ENCODE results near the gene DUXB.

Gene DUXB

GRCh38 chr16:75714661-75715060 lies 13.4 kb upstream of the DUXB start:
- no peaks in the 10 kb centered on the region for H3K27me3 ChIP-seq (ENCODE audit: control insufficient read depth, insufficient read depth, low read length)
- H3K4me3 ChIP-seq (ENCODE audit: low read length): no peak overlapping the region
- no peaks in the 10 kb centered on the region for H3K36me3 ChIP-seq (ENCODE audit: control insufficient read depth, low read depth, low read length)
- H3K4me1 ChIP-seq (ENCODE audit: control insufficient read depth, low read depth, low read length): no peaks in the 10 kb centered on the region
- H3K9ac ChIP-seq (ENCODE audit: low read length): no peak overlapping the region
- no peak overlapping the region for H3K27ac ChIP-seq (ENCODE audit: low read length)
- H3K9me3 ChIP-seq (ENCODE audit: control insufficient read depth, low read depth, low read length): peaks cover 29% of the 10 kb centered on the region

- H3K27me3 ChIP-seq (ENCODE audit: control insufficient read depth, insufficient read depth, low read length): no peaks in the 10 kb centered on the region
- H3K9me3 ChIP-seq (ENCODE audit: control insufficient read depth, low read depth, low read length): peaks cover 25% of the 10 kb centered on the region
- H3K4me3 ChIP-seq (ENCODE audit: low read length): no peak overlapping the region
- no peaks in the 10 kb centered on the region for H3K4me1 ChIP-seq (ENCODE audit: control insufficient read depth, low read depth, low read length)
- H3K9ac ChIP-seq (ENCODE audit: low read length): no peak overlapping the region
- H3K27ac ChIP-seq (ENCODE audit: low read length): no peak overlapping the region
- no peaks in the 10 kb centered on the region for H3K36me3 ChIP-seq (ENCODE audit: control insufficient read depth, low read depth, low read length)
Measured at GRCh38 chr16:75710344-75710743, 9.1 kb upstream of the DUXB start.

- Histone ChIP-seq H3K9me3 (ENCODE audit: control insufficient read depth, low read depth, low read length) (no peaks in the 10 kb centered on the region), H3K27me3 (ENCODE audit: control insufficient read depth, insufficient read depth, low read length) (no peaks in the 10 kb centered on the region), H3K9ac (ENCODE audit: low read length) (no peak overlapping the region), H3K4me3 (ENCODE audit: low read length) (no peak overlapping the region), H3K27ac (ENCODE audit: low read length) (no peak overlapping the region), H3K36me3 (ENCODE audit: control insufficient read depth, low read depth, low read length) (no peaks in the 10 kb centered on the region), H3K4me1 (ENCODE audit: control insufficient read depth, low read depth, low read length) (no peaks in the 10 kb centered on the region)
Measured at GRCh38 chr16:75703306-75703705, 2.0 kb upstream of the DUXB start.

- Histone ChIP-seq H3K36me3 (ENCODE audit: control insufficient read depth, low read depth, low read length) (no peaks in the 10 kb centered on the region), H3K4me3 (ENCODE audit: low read length) (no peak overlapping the region), H3K27me3 (ENCODE audit: control insufficient read depth, insufficient read depth, low read length) (no peaks in the 10 kb centered on the region), H3K4me1 (ENCODE audit: control insufficient read depth, low read depth, low read length) (no peaks in the 10 kb centered on the region), H3K9ac (ENCODE audit: low read length) (no peak overlapping the region), H3K9me3 (ENCODE audit: control insufficient read depth, low read depth, low read length) (no peaks in the 10 kb centered on the region), H3K27ac (ENCODE audit: low read length) (no peak overlapping the region)
Measured at GRCh38 chr16:75702242-75702641, 981 bp upstream of the DUXB start.

- H3K27me3 ChIP-seq (ENCODE audit: control insufficient read depth, insufficient read depth, low read length): no peaks in the 10 kb centered on the region
- H3K9me3 ChIP-seq (ENCODE audit: control insufficient read depth, low read depth, low read length): no peaks in the 10 kb centered on the region
- no peak overlapping the region for H3K4me3 ChIP-seq (ENCODE audit: low read length)
- H3K36me3 ChIP-seq (ENCODE audit: control insufficient read depth, low read depth, low read length): no peaks in the 10 kb centered on the region
- no peak overlapping the region for H3K9ac ChIP-seq (ENCODE audit: low read length)
- H3K4me1 ChIP-seq (ENCODE audit: control insufficient read depth, low read depth, low read length): no peaks in the 10 kb centered on the region
- no peak overlapping the region for H3K27ac ChIP-seq (ENCODE audit: low read length)
Measured at GRCh38 chr16:75697571-75697970, 3.7 kb downstream of the DUXB start.

GRCh38 chr16:75695708-75696107 lies 5.6 kb downstream of the DUXB start:
- Histone ChIP-seq H3K27ac (ENCODE audit: low read length) (no peak overlapping the region), H3K9ac (ENCODE audit: low read length) (no peak overlapping the region)

GRCh38 chr16:75687361-75687760 lies 13.9 kb downstream of the DUXB start:
- H3K9me3 ChIP-seq (ENCODE audit: control insufficient read depth, low read depth, low read length): peaks cover 16% of the 10 kb centered on the region
- no peaks in the 10 kb centered on the region for H3K4me1 ChIP-seq (ENCODE audit: control insufficient read depth, low read depth, low read length)
- H3K9ac ChIP-seq (ENCODE audit: low read length): no peak overlapping the region
- H3K27ac ChIP-seq (ENCODE audit: low read length): no peak overlapping the region
- no peaks in the 10 kb centered on the region for H3K36me3 ChIP-seq (ENCODE audit: control insufficient read depth, low read depth, low read length)
- no peak overlapping the region for H3K4me3 ChIP-seq (ENCODE audit: low read length)
- H3K27me3 ChIP-seq (ENCODE audit: control insufficient read depth, insufficient read depth, low read length): no peaks in the 10 kb centered on the region

More at GRCh38 chr16:75695708-75696107, 5.6 kb downstream of the DUXB start:
- no peaks in the 10 kb centered on the region for H3K27me3 ChIP-seq (ENCODE audit: control insufficient read depth, insufficient read depth, low read length)
- no peaks in the 10 kb centered on the region for H3K4me1 ChIP-seq (ENCODE audit: control insufficient read depth, low read depth, low read length)
- no peaks in the 10 kb centered on the region for H3K36me3 ChIP-seq (ENCODE audit: control insufficient read depth, low read depth, low read length)
- H3K9me3 ChIP-seq (ENCODE audit: control insufficient read depth, low read depth, low read length): no peaks in the 10 kb centered on the region
- H3K4me3 ChIP-seq (ENCODE audit: low read length): no peak overlapping the region

GRCh38 chr16:75682308-75682707 lies 19.0 kb downstream of the DUXB start:
- Histone ChIP-seq H3K4me3 (ENCODE audit: low read length) (no peak overlapping the region), H3K27ac (ENCODE audit: low read length) (no peak overlapping the region), H3K36me3 (ENCODE audit: control insufficient read depth, low read depth, low read length) (no peaks in the 10 kb centered on the region), H3K4me1 (ENCODE audit: control insufficient read depth, low read depth, low read length) (no peaks in the 10 kb centered on the region), H3K9me3 (ENCODE audit: control insufficient read depth, low read depth, low read length) (peaks cover 13% of the 10 kb centered on the region), H3K9ac (ENCODE audit: low read length) (no peak overlapping the region), H3K27me3 (ENCODE audit: control insufficient read depth, insufficient read depth, low read length) (no peaks in the 10 kb centered on the region)

- no peak overlapping the region for H3K4me3 ChIP-seq (ENCODE audit: low read length)
- peaks cover 8% of the 10 kb centered on the region for H3K9me3 ChIP-seq (ENCODE audit: control insufficient read depth, low read depth, low read length)
- H3K36me3 ChIP-seq (ENCODE audit: control insufficient read depth, low read depth, low read length): no peaks in the 10 kb centered on the region
- H3K9ac ChIP-seq (ENCODE audit: low read length): no peak overlapping the region
- no peaks in the 10 kb centered on the region for H3K4me1 ChIP-seq (ENCODE audit: control insufficient read depth, low read depth, low read length)
- H3K27me3 ChIP-seq (ENCODE audit: control insufficient read depth, insufficient read depth, low read length): no peaks in the 10 kb centered on the region
- H3K27ac ChIP-seq (ENCODE audit: low read length): no peak overlapping the region
Measured at GRCh38 chr16:75679366-75679765, 21.9 kb downstream of the DUXB start.

- Histone ChIP-seq H3K36me3 (ENCODE audit: control insufficient read depth, low read depth, low read length) (no peaks in the 10 kb centered on the region), H3K9ac (ENCODE audit: low read length) (no peak within 1 kb of the TSS)
Measured at GRCh38 chr16:75676909-75677308, 24.4 kb downstream of the DUXB start, which contains the start of gene CPHXL2. Gene CPHXL2 (minus strand): TSS chr16:75677009. CDS start chr16:75676999, 10 bp downstream.

GRCh38 chr16:75667503-75667902 lies 33.8 kb downstream of the DUXB start:
- Histone ChIP-seq H3K9ac (ENCODE audit: low read length) (no peak overlapping the region), H3K4me3 (ENCODE audit: low read length) (no peak overlapping the region), H3K27ac (ENCODE audit: low read length) (no peak overlapping the region), H3K4me1 (ENCODE audit: control insufficient read depth, low read depth, low read length) (no peaks in the 10 kb centered on the region), H3K36me3 (ENCODE audit: control insufficient read depth, low read depth, low read length) (no peaks in the 10 kb centered on the region), H3K27me3 (ENCODE audit: control insufficient read depth, insufficient read depth, low read length) (no peaks in the 10 kb centered on the region), H3K9me3 (ENCODE audit: control insufficient read depth, low read depth, low read length) (no peaks in the 10 kb centered on the region)

More at GRCh38 chr16:75676909-75677308, 24.4 kb downstream of the DUXB start, which contains the start of gene CPHXL2:
- Histone ChIP-seq H3K27ac (ENCODE audit: low read length) (no peak within 1 kb of the TSS), H3K27me3 (ENCODE audit: control insufficient read depth, insufficient read depth, low read length) (no peaks in the 10 kb centered on the region), H3K9me3 (ENCODE audit: control insufficient read depth, low read depth, low read length) (no peaks in the 10 kb centered on the region), H3K4me3 (ENCODE audit: low read length) (no peak within 1 kb of the TSS), H3K4me1 (ENCODE audit: control insufficient read depth, low read depth, low read length) (no peaks in the 10 kb centered on the region)

- Histone ChIP-seq H3K9ac (ENCODE audit: low read length) (no peak overlapping the region), H3K4me3 (ENCODE audit: low read length) (no peak overlapping the region), H3K4me1 (ENCODE audit: control insufficient read depth, low read depth, low read length) (no peaks in the 10 kb centered on the region), H3K27ac (ENCODE audit: low read length) (no peak overlapping the region), H3K36me3 (ENCODE audit: control insufficient read depth, low read depth, low read length) (peaks cover 24% of the 10 kb centered on the region), H3K9me3 (ENCODE audit: control insufficient read depth, low read depth, low read length) (no peaks in the 10 kb centered on the region), H3K27me3 (ENCODE audit: control insufficient read depth, insufficient read depth, low read length) (no peaks in the 10 kb centered on the region)
Measured at GRCh38 chr16:75660726-75661302, 40.4 kb downstream of the DUXB start.
